Adrenal gland (tissue), 12 donors: ENCODE measurements around the gene ACER3. TPM values are rescaled to one million over a fixed set of nuclear protein-coding genes. Genes with fewer than 3 reads are reported as not detected.
"Not testable (repeated sequence)": the region's sequence is repeated elsewhere in the genome, so short reads cannot be mapped to it uniquely, and the experiment has no call there.

Experiments used
- DNase-seq, 7 donors: peaks; one replicate each; pipeline ENCODE4 v3.0.0-alpha.2; 2019 to 2020
- H3K27ac ChIP-seq, 5 donors: fragments of 200-600 bp; sonication (generic) in 4 of 5; 1 replicate in 3 of 5; 2 replicates in 2 of 5; pipeline versions ENCODE4 v1.5.1 to v1.8.0; 2016 to 2020; ENCODE audit warnings: mild to moderate bottlenecking in 1 of 5
- H3K27me3 ChIP-seq: fragments of 200-600 bp; 2 replicates; pipeline ENCODE4 v1.8.0; 2021
- H3K36me3 ChIP-seq, 2 donors: fragments of 200-600 bp; replicated peaks in 1 of 2; 1 replicate in 1 of 2; 2 replicates in 1 of 2; pipeline versions ENCODE4 v1.5.1 to v1.8.0; 2018 to 2022
- H3K4me1 ChIP-seq, 2 donors: fragments of 200-600 bp; replicated peaks in 1 of 2; 1 replicate in 1 of 2; 2 replicates in 1 of 2; pipeline versions ENCODE4 v1.5.1 to v1.8.0; 2018 to 2021
- H3K4me3 ChIP-seq, 4 donors: fragments of 200-600 bp; sonication (generic) in 3 of 4; one replicate each; pipeline ENCODE4 v1.5.1; 2016 to 2018
- H3K9me3 ChIP-seq, 3 donors: fragments of 200-600 bp; sonication (generic) in 1 of 3; replicated peaks in 1 of 3; 1 replicate in 2 of 3; 2 replicates in 1 of 3; pipeline versions ENCODE4 v1.5.1 to v1.8.0; 2016 to 2021
- CTCF ChIP-seq, 6 experiments: fragments of 450-650 bp in 4 of 6; fragments of 200-600 bp in 2 of 6; sonication (generic) in 1 of 6; IDR thresholded peaks; 1 replicate in 5 of 6; 2 replicates in 1 of 6; pipeline versions ENCODE4 v1.5.1 to v1.8.0; 2016 to 2021; ENCODE audit warnings: antibody characterized with exemption in 6 of 6, mild to moderate bottlenecking in 2 of 6, moderate library complexity in 1 of 6
- POLR2A ChIP-seq, 2 donors: fragments of 450-650 bp; IDR thresholded peaks; one replicate each; pipeline ENCODE4 v1.6.1; 2017; ENCODE audit warnings: antibody characterized with exemption in 2 of 2, mild to moderate bottlenecking in 2 of 2, moderate library complexity in 1 of 2
- WGBS, 4 donors: extraction: QIAGEN DNeasy Blood & Tissue Kit in 2 of 4; methylation state at CpG; one replicate each; pipeline versions ENCODE4 v1.1.5 to v1.1.7; 2013 to 2017; 5-methylcytosine and 5-hydroxymethylcytosine counted together
- intact Hi-C, 2 donors: fragments of 100-400 bp; cut with DNase I; formaldehyde crosslinking; loops; one replicate each; pipeline versions ENCODE4 v1.14.1 to v1.15.0; 2022 to 2023
- polyA plus RNA-seq, 3 donors: library from polyadenylated mRNA; stranded (reverse); fragments of 200-250 nt in 2 of 3; fragments of 350-450 nt in 1 of 3; fragmentation: Illumina TruSeq in 1 of 3; extraction: RNeasy Lipid Tissue Mini Kit (QIAGEN cat#74804) in 1 of 3; gene quantifications; one replicate each; pipeline ENCODE4 v1.2.3, GENCODE V29; 2013 to 2014
- total RNA-seq, 9 donors: library from RNA; depleted of rRNA in 4 of 9; stranded (reverse); fragments of >200 nt in 4 of 9; fragments of 120-200 nt in 1 of 9; fragmentation: NEBNext Ultra II Directional in 1 of 9; extraction: Animal tissue kit (Norgen Biotek cat#: 25700) in 1 of 9; gene quantifications; one replicate each; pipeline versions ENCODE4 v1.1.0 to v1.2.4, GENCODE V29; 2013 to 2023
- donor health status: healthy with polysubstance abuse.
- donor health status: Bipolar disorder and iron deficiency.
- donor health status: DM: yes; HTN: yes; CAD: no.
- donor health status: DM: no; HTN: no; CAD: no.
- donor health status: DM: no; HTN: no; CAD: no.
- donor health status: DM: yes; HTN: yes; CAD: no.

ACER3 gene
- total and polyA plus RNA-seq, 12 donors: 4.1 to 22.0 (median 15.3) TPM

GRCh38 chr11:76897233-76897632 lies 36.5 kb downstream of the ACER3 start:
- Histone ChIP-seq H3K4me1 (no peaks in the 10 kb centered on the region), H3K4me3 (no peak overlapping the region), H3K36me3 (no peaks in the 10 kb centered on the region), H3K27me3 (no peaks in the 10 kb centered on the region), H3K27ac (no peak overlapping the region), H3K9me3 (no peaks in the 10 kb centered on the region)
- 95 to 97% (median 95%) methylated on average over 2 of the region's 2 CpGs for WGBS, 4 donors
- TF ChIP-seq POLR2A (IDR thresholded peaks at IDR 0.05): no peak
- no peak for TF ChIP-seq CTCF (IDR thresholded peaks at IDR 0.05)
- intact Hi-C loops: no loop called here
- no peak for DNase-seq

GRCh38 chr11:76901144-76901543 lies 40.4 kb downstream of the ACER3 start:
- WGBS, 4 donors: 94 to 97% (median 96%) methylated on average over 3 of the region's 3 CpGs
- DNase-seq: no peak
- intact Hi-C loops: no loop called here
- no peaks in the 10 kb centered on the region for H3K9me3 ChIP-seq
- H3K27ac ChIP-seq: no peak overlapping the region
- H3K4me1 ChIP-seq: no peaks in the 10 kb centered on the region
- no peaks in the 10 kb centered on the region for H3K36me3 ChIP-seq
- H3K4me3 ChIP-seq: no peak overlapping the region
- no peaks in the 10 kb centered on the region for H3K27me3 ChIP-seq
- TF ChIP-seq POLR2A (IDR thresholded peaks at IDR 0.05) (no peak), CTCF (IDR thresholded peaks at IDR 0.05) (no peak)

GRCh38 chr11:76901622-76902021 lies 40.9 kb downstream of the ACER3 start:
- DNase-seq, H3K9me3 ChIP-seq, H3K36me3 ChIP-seq, H3K4me1 ChIP-seq, intact Hi-C loops, H3K27me3 ChIP-seq, H3K27ac ChIP-seq, H3K4me3 ChIP-seq: not testable (repeated sequence)
- WGBS, 4 donors: 94 to 97% (median 95%) methylated on average over 6 of the region's 6 CpGs

GRCh38 chr11:76902121-76903014 lies 41.6 kb downstream of the ACER3 start:
- intact Hi-C loops: no loop called here
- 92 to 97% (median 95%) methylated on average over 5 of the region's 5 CpGs for WGBS, 4 donors
- Histone ChIP-seq H3K27me3 (no peaks in the 10 kb centered on the region), H3K9me3 (no peaks in the 10 kb centered on the region), H3K36me3 (no peaks in the 10 kb centered on the region), H3K4me1 (no peaks in the 10 kb centered on the region), H3K4me3 (no peak overlapping the region), H3K27ac (no peak overlapping the region)
- TF ChIP-seq CTCF (IDR thresholded peaks at IDR 0.05) (no peak), POLR2A (IDR thresholded peaks at IDR 0.05) (no peak)
- DNase-seq: no peak

GRCh38 chr11:76903325-76903724 lies 42.6 kb downstream of the ACER3 start:
- H3K4me3 ChIP-seq: no peak overlapping the region
- intact Hi-C loops: no loop called here
- no peak for TF ChIP-seq POLR2A (IDR thresholded peaks at IDR 0.05)
- TF ChIP-seq CTCF (IDR thresholded peaks at IDR 0.05): no peak
- DNase-seq: no peak
- H3K4me1 ChIP-seq: no peaks in the 10 kb centered on the region
- H3K27ac ChIP-seq: no peak overlapping the region
- no peaks in the 10 kb centered on the region for H3K36me3 ChIP-seq
- WGBS, 4 donors: 39 to 61% (median 50%) methylated on average over 3 of the region's 3 CpGs
- H3K27me3 ChIP-seq: no peaks in the 10 kb centered on the region
- no peaks in the 10 kb centered on the region for H3K9me3 ChIP-seq
